Measurements from ENCODE around the gene ASL. TPM values are rescaled to one million over a fixed set of nuclear protein-coding genes. Genes with fewer than 3 reads are reported as not detected.
"Not testable (repeated sequence)": the region's sequence is repeated elsewhere in the genome, so short reads cannot be mapped to it uniquely, and the experiment has no call there.

Gene ASL
- polyA plus RNA-seq, 4 donors, result 13.8 to 37.4 (median 29.1) TPM

DNA sequence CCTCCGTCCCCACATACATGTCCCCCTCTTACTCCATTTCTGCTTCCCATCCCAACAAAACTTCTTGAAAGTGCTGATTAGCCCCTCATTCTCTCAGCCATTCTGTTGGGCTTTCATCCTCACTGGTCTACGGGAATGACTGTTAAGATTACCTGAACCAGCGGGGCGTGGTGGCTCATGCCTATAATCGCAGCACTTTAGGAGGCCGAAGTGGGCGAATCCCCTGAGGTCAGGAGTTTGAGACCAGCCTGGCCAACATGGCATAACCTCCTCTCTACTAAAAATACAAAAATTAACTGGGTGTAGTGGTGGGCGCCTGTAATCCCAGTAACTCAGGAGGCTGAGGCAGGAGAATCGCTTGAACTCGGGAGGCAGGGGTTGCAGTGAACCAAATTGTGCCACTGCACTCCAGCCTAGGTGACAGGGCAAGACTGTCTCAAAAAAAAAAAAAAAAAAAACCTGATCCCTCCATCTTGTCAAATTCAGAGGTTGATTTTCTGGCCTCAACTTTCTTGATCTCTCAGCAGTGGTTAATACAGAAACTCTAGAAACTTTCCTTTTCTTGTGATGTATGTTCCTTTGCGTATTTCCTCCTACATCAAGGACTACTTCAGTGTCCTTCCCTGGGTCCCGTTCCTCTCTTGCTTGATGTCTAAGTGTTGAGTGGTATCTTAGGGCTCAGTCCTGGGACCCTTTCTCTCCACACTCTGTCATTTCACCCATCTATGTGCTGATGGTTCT, 41.2 kb downstream of the ASL start:
- not testable (repeated sequence) for DNase-seq (ENCODE audit: low read depth in 4 of 4, low spot score in 3 of 4)

GRCh38 chr7:66118603-66119002, 43.0 kb downstream of the ASL start:
- no peak for DNase-seq (ENCODE audit: low read depth in 4 of 4, low spot score in 3 of 4)

- no peak for DNase-seq (ENCODE audit: low read depth in 4 of 4, low spot score in 3 of 4)
Measured at GRCh38 chr7:66119245-66119850, 43.7 kb downstream of the ASL start.

DNA sequence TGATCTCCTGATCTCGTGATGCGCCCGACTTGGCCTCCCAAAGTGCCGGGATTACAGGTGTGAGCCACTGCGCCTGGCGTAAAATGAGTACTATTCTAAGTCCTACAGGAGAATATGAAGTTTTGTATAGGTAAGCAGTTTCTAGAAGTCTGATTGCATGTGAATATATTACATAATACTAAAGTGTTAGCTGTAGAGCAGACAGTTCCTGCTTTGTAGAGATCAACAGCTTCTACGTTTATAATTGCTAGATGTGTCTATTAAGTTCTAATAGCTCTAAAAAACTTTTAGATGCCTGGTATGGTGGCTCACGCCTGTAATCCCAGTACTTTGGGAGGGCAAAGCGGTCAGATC, 47.5 kb downstream of the ASL start:
- no peak for DNase-seq (ENCODE audit: low read depth in 4 of 4, low spot score in 3 of 4)

GRCh38 chr7:66124569-66124861, 48.9 kb downstream of the ASL start:
- not testable (repeated sequence) for DNase-seq (ENCODE audit: low read depth in 4 of 4, low spot score in 3 of 4)

- DNase-seq (ENCODE audit: low read depth in 4 of 4, low spot score in 3 of 4), result no peak
Measured at GRCh38 chr7:66125052-66125694, 49.6 kb downstream of the ASL start.

DNA sequence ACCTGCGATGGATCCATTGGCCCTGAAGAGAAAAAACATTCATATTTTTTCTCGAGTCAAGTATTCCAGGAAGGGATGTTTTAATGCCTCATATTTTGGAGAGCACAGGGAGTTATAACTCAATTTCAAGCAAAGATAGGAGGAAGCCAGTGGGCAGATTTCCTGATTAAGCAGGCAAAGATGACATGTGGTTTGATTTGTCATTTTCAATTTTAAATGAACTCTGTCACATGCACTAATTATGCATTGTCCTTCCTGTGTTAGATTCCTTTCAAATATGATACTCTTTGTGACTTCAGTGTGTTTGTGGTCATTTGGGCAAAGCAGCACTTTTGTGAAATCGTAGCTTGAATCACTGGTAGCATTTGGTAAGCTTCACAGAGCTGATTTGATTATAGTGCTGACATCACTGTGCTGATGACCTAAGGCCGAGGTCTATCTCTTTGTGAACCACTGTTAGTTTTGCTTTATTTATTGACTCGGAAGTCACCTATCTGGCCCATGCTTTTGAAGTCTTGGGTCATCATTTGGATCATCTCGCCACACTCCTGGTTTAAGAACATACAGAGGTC, 50.2 kb downstream of the ASL start:
- not testable (repeated sequence) for DNase-seq (ENCODE audit: low read depth in 4 of 4, low spot score in 3 of 4)

- DNase-seq (ENCODE audit: low read depth in 4 of 4, low spot score in 3 of 4), result not testable (repeated sequence)
Measured at GRCh38 chr7:66127172-66127571, 51.6 kb downstream of the ASL start.

GRCh38 chr7:66138994-66139752, 63.6 kb downstream of the ASL start:
- no peak for DNase-seq (ENCODE audit: low read depth in 4 of 4, low spot score in 3 of 4)

DNA sequence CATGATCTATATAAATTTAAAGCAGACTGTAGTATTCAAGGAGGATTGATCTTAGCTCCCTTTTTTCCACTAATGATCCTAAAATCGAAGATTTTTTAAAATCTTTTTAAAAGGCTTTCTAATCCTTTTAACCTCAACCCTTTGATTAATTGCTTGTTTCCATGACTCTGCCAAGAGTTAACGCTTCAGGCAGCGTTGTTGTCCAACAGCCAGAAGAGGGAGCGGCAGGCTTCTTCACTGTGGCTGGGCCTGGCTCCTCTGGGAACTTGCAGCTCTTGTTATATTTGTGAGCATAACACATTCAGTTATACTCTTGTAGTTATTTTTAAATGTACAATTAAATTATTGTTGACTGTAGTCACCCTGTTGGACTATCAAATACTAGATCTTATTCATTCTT, 65.3 kb downstream of the ASL start:
- DNase-seq (ENCODE audit: low read depth in 4 of 4, low spot score in 3 of 4), result peak in 2 of 4 donors; percentile 41 to 43

DNA sequence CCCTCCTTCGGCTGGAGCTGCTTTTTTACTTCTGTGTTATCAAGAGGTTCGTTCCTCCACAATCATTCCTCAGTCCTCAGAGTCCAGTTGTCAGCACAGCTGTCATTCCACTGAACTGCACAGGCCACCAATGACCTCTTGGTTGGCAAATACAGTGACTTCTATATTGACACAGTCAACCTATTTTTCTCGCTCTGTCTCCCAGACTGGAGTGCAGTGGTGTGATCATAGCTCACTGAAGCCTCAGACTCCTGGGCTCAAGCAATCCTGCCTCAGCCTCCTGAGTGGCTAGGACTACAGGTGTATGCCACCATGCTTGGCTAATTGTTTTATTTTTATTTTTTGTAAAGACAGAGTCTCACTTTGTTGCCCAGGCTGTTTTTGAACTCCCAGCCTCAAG, 66.7 kb downstream of the ASL start:
- DNase-seq (ENCODE audit: low read depth in 4 of 4, low spot score in 3 of 4), result no peak

DNA sequence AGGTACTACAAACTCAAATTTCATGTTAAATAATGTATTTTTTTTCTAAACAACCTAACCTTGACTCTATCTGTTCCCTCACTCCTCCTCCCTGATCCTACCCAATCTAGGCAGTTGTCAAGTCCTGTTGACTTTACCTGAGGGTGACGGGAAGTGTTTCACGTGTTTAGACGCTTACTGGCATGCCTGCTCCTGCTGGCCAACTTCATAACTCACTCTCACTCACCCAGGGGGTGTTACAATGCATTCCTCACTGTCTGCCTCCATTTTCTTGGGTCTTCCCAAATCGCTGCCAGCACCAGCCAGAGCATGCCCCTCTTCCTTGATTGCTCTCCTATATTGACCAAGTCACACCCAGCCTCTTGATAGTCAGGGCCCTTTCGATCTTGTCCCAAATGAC, 67.4 kb downstream of the ASL start:
- no peak for DNase-seq (ENCODE audit: low read depth in 4 of 4, low spot score in 3 of 4)

Other genes starting within 250 kb of the ASL start
- gene VKORC1L1, start 202.7 kb upstream of the ASL start, polyA plus RNA-seq (ENCODE audit: insufficient read length in 4 of 4), result 10 to 100 TPM; 32.4 to 39.7 (median 34.8) TPM
- 10 to 100 TPM; 60.2 to 83.7 (median 73.7) TPM for gene GUSB, start 93.6 kb upstream of the ASL start, polyA plus RNA-seq (ENCODE audit: insufficient read length in 4 of 4)
- 10 to 100 TPM; 21.7 to 33.5 (median 27.1) TPM for gene CRCP, start 39.0 kb downstream of the ASL start, polyA plus RNA-seq (ENCODE audit: insufficient read length in 4 of 4)
- gene TPST1, start 129.5 kb downstream of the ASL start, polyA plus RNA-seq (ENCODE audit: insufficient read length in 4 of 4), result 10 to 100 TPM; 35.4 to 51.4 (median 41.8) TPM

All from left renal pelvis (tissue), 4 donors.